Adipocyte (in vitro differentiated cells): ENCODE data around the gene BCL3.
A peak's percentile ranks its signal among the peaks of the same experiment; 100 is the strongest.

Source experiments
- DNase-seq: peaks from one replicate; pipeline ENCODE4 v3.0.0-alpha.2; 2015; ENCODE audit warnings: low read depth
- H3K27me3 ChIP-seq: replicated peaks from 2 replicates; pipeline ENCODE4 v1.7.0; 2013; ENCODE audit warnings: mild to moderate bottlenecking, low read length, moderate library complexity; ENCODE audit not compliant: control insufficient read depth, insufficient read depth
- H3K36me3 ChIP-seq: 2 replicates; pipeline ENCODE4 v1.7.0; 2013; ENCODE audit warnings: low read length, mild to moderate bottlenecking, moderate library complexity; ENCODE audit not compliant: control insufficient read depth, insufficient read depth, severe bottlenecking
- H3K4me1 ChIP-seq: 2 replicates; pipeline ENCODE4 v1.7.0; 2013; ENCODE audit warnings: mild to moderate bottlenecking, low read length, moderate library complexity; ENCODE audit not compliant: control insufficient read depth, insufficient read depth
- H3K4me3 ChIP-seq: 2 replicates; pipeline ENCODE4 v1.7.0; 2013; ENCODE audit warnings: mild to moderate bottlenecking, low read length, moderate library complexity
- H3K9ac ChIP-seq: 2 replicates; pipeline ENCODE4 v1.7.0; 2013; ENCODE audit warnings: mild to moderate bottlenecking, low read length, moderate library complexity
- H3K9me3 ChIP-seq: 2 replicates; pipeline ENCODE4 v1.7.0; 2013; ENCODE audit warnings: mild to moderate bottlenecking, low read length, moderate library complexity; ENCODE audit not compliant: control insufficient read depth

BCL3 gene

DNA sequence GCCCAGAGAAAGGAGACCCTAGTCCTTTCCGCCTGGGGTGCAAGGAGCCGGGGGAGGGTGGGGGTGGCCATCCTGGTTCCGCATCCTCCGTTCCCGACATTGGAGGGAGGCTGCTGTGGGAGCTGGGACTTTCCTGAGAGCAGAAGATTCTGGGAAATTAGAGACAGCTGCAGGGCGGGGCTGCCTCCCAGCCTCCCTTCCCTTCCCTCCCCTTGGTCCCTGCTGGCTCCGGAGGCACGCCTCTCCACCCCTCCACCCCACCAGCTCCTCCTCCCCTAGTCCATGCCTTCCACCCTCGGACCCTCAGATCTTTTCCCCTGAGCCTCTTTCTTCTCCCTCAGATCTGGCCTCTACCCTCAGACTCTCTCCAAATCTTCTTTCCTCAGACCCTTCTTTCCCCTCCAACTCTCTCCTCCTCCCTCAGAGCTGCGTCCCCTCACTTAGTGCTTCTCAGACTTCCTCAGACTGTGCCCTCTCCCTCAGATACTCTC, 3.1 kb upstream of the BCL3 start:
- Histone ChIP-seq H3K27me3 (no peaks in the 10 kb centered on the region), H3K9me3 (no peaks in the 10 kb centered on the region), H3K4me3 (peak overlapping the region; percentile 67), H3K36me3 (no peaks in the 10 kb centered on the region), H3K9ac (peak overlapping the region; percentile 86), H3K4me1 (peaks cover 61% of the 10 kb centered on the region)
- peak; percentile 91 for DNase-seq

- no peak for DNase-seq
- H3K27me3 ChIP-seq = no peaks in the 10 kb centered on the region
- H3K36me3 ChIP-seq = peaks cover 4% of the 10 kb centered on the region
- H3K9me3 ChIP-seq = no peaks in the 10 kb centered on the region
- peak overlapping the region; percentile 81 for H3K9ac ChIP-seq
- H3K4me1 ChIP-seq = peaks cover 66% of the 10 kb centered on the region
- H3K4me3 ChIP-seq = no peak overlapping the region
These were observed 2.5 kb upstream of the BCL3 start for GRCh38 chr19:44745887-44746600.

DNA sequence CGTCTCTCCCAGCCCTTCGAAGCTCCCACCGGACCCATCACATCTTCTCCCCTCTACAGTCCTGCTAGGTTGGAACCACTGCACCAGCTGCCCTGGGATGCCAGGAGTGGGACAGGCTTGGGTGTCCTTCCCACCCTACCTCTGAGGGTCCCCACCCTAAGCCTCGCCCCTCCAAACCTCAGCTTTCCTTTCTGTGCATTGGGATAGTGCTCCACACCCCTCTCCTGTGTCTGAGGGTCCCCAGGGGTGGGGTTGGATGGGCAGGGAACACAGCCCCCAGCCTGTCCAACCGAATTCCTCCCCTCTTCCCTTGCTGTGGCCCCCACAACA, 1.9 kb upstream of the BCL3 start:
- Histone ChIP-seq H3K4me1 (peaks cover 66% of the 10 kb centered on the region), H3K36me3 (peaks cover 10% of the 10 kb centered on the region), H3K27me3 (no peaks in the 10 kb centered on the region), H3K9ac (peak overlapping the region; percentile 68), H3K9me3 (no peaks in the 10 kb centered on the region), H3K4me3 (peak overlapping the region; percentile 38)
- DNase-seq = no peak

- H3K9ac ChIP-seq = peak overlapping the region; percentile 97
- no peaks in the 10 kb centered on the region for H3K27me3 ChIP-seq
- H3K9me3 ChIP-seq = no peaks in the 10 kb centered on the region
- H3K4me1 ChIP-seq = peaks cover 67% of the 10 kb centered on the region
- peaks cover 15% of the 10 kb centered on the region for H3K36me3 ChIP-seq
- DNase-seq = peak; percentile 98
- peak overlapping the region; percentile 82 for H3K4me3 ChIP-seq
These were observed 1.4 kb upstream of the BCL3 start for GRCh38 chr19:44746946-44747738.

DNA sequence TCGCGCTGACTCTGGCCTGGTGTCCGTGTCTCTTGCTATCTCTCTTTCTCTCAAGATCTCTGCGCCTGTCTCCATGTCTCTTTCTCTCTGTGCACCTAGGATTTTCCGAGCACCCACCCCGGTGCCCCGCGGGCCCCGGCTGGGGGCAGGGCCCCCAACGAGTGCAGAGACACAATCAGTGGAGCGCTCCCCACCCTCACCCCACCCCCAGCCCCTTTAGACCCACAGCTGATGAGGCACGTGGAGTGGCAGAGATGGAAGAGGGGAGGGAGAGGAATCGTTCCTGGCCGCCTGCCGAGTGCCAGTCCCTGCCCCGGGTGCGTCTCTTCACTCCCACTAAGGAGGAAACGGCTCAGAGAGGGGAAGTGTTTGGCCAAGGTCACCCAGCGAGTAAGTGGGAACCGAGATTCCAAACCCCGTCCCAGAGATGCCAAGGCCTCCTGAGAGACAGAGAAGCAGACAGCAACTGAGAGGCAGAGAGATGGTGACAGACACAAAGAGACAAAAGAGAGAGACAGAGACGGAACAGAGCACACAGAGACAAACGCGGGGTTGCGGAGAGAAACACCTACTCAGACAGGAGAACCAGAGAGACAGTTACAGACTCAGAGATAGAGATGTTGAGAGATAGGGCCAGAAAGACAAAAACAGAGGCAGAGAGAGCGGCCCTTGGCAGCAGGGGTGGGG, 626 bp upstream of the BCL3 start:
- peak; percentile 79 for DNase-seq
- H3K4me3 ChIP-seq = peak overlapping the region; percentile 82
- H3K9me3 ChIP-seq = no peaks in the 10 kb centered on the region
- H3K4me1 ChIP-seq = peaks cover 66% of the 10 kb centered on the region
- peak overlapping the region; percentile 97 for H3K9ac ChIP-seq
- no peaks in the 10 kb centered on the region for H3K27me3 ChIP-seq
- H3K36me3 ChIP-seq = peaks cover 22% of the 10 kb centered on the region

DNA sequence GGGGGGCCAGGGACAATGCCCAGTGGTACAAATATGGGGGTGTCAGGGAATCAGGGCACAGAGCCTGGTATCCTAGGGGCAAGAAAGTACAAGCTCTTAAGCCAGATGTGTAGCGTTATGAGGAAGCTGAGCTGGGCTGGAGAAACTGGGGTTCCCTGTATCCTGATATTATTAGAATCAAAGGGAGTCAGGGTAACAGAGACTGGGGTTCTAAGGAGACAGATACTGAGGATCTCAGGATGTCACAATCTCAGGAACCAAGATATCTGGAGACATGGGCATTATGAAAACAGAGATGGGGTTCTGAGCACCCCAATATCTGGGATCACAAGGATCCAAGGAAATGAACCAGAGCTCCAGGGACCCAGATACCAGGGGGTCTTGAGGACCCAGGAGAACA, 784 bp downstream of the BCL3 start:
- DNase-seq = no peak
- peaks cover 23% of the 10 kb centered on the region for H3K36me3 ChIP-seq
- H3K9ac ChIP-seq = peak overlapping the region; percentile 96
- no peaks in the 10 kb centered on the region for H3K9me3 ChIP-seq
- H3K27me3 ChIP-seq = no peaks in the 10 kb centered on the region
- peak overlapping the region; percentile 93 for H3K4me3 ChIP-seq
- H3K4me1 ChIP-seq = peaks cover 62% of the 10 kb centered on the region

DNA sequence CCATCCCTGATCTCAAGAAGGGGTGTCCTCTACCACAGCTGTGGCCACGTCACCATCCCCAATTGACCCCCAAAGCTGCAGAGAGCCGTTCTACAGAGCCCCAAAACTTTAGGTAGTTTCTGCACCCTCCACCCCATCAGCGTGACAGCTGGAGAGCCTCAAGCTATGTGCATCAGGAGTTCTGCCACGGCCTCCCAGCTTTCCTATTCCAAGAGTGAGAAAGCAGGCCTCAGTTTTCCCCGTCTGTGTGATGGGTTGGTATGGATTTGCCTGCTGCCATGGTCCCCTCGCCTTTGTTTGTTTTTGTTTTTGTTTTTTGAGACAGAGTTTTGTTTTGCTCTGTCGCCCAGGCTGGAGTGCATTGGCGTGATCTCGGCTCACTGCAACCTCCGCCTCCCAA, 1.5 kb downstream of the BCL3 start:
- H3K9ac ChIP-seq = peak overlapping the region; percentile 96
- H3K4me1 ChIP-seq = peaks cover 61% of the 10 kb centered on the region
- H3K4me3 ChIP-seq = peak overlapping the region; percentile 93
- H3K27me3 ChIP-seq = no peaks in the 10 kb centered on the region
- no peak for DNase-seq
- peaks cover 23% of the 10 kb centered on the region for H3K36me3 ChIP-seq
- no peaks in the 10 kb centered on the region for H3K9me3 ChIP-seq

DNA sequence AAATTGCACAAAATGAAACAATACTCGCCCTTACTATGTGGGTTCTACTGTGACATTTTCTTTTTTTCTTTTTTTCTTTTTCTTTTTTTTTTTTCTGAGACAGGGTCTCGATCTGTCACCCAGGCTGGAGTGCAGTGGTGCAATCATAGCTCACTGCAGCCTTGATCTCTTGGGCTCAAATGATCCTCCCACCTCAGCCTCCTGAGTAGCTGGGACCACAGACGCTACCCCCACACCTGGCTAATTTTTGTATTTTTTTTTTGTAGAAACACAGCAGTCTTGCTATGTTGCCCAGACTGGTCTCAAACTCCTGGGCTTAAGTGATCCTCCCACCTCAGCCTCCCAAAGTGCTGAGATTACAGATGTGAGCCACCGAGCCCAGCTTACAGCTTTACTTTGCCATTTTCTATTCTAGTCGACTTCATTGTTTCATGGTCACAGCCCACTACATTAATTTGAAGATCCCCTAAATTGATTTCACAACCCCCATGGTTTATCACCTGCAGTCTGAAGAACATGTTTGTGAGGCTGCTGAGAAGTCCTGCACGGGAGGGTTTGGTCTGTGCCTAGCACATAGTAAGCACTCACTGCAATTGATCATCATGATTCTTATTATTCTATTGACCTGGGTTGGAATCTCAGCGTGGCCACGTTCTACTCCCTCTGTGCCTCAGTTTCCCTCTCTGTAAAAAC, 3.8 kb downstream of the BCL3 start:
- peaks cover 68% of the 10 kb centered on the region for H3K4me1 ChIP-seq
- no peaks in the 10 kb centered on the region for H3K27me3 ChIP-seq
- no peak for DNase-seq
- H3K9ac ChIP-seq = peak overlapping the region; percentile 95
- H3K36me3 ChIP-seq = peaks cover 30% of the 10 kb centered on the region
- H3K4me3 ChIP-seq = peak overlapping the region; percentile 51
- no peaks in the 10 kb centered on the region for H3K9me3 ChIP-seq

GRCh38 chr19:44752816-44753625, 4.5 kb downstream of the BCL3 start:
- peaks cover 72% of the 10 kb centered on the region for H3K4me1 ChIP-seq
- H3K9me3 ChIP-seq = no peaks in the 10 kb centered on the region
- peaks cover 35% of the 10 kb centered on the region for H3K36me3 ChIP-seq
- H3K9ac ChIP-seq = peak overlapping the region; percentile 95
- DNase-seq = peak; percentile 94
- no peaks in the 10 kb centered on the region for H3K27me3 ChIP-seq
- H3K4me3 ChIP-seq = peak overlapping the region; percentile 51

DNA sequence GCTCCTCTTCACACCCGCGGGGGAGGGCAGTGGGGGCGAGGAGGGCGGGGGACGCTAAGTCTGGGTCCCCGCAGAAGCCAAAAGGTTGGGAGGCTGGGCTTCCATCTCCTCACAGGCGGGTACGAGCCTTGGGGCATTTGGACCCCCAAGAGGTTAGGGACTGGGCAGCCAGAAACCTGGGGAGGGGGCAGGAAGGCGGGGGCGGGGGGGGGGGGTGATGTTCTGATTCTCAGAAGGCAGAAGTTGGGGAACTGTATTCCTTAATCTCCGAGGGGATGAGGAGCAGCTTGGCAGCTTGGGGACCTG, 5.1 kb downstream of the BCL3 start:
- H3K4me3 ChIP-seq = peak overlapping the region; percentile 83
- peaks cover 75% of the 10 kb centered on the region for H3K4me1 ChIP-seq
- no peaks in the 10 kb centered on the region for H3K9me3 ChIP-seq
- peak overlapping the region; percentile 95 for H3K9ac ChIP-seq
- no peak for DNase-seq
- H3K36me3 ChIP-seq = peaks cover 38% of the 10 kb centered on the region
- no peaks in the 10 kb centered on the region for H3K27me3 ChIP-seq
